ENCODE measurements around the gene TMEM86A.

Gene TMEM86A

GRCh38 chr11:18727479-18728236, 29.1 kb downstream of the TMEM86A start:
- no peak for DNase-seq

DNA sequence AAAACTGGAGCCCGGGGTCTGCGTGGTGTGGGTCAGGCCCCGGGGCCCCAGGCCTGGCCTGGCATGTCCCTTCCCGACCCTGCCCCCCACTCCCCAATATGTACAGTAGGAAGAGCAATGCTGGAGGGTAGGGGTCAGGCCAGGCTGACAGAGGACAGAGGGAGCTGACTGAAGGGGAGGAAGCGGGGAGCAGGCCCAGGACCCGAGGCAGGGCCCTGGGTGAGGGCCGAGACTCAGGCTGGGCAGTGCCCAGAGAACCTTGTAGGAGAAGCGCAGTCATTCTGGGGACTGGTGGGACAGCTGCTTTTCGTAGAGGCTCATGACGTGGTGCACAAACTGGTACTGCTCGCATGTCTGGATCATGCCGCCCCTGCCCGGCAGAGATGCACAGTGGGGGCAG, 30.1 kb downstream of the TMEM86A start:
- no peak for DNase-seq

- no peak for DNase-seq
Measured at GRCh38 chr11:18729426-18729825, 30.8 kb downstream of the TMEM86A start.

DNA sequence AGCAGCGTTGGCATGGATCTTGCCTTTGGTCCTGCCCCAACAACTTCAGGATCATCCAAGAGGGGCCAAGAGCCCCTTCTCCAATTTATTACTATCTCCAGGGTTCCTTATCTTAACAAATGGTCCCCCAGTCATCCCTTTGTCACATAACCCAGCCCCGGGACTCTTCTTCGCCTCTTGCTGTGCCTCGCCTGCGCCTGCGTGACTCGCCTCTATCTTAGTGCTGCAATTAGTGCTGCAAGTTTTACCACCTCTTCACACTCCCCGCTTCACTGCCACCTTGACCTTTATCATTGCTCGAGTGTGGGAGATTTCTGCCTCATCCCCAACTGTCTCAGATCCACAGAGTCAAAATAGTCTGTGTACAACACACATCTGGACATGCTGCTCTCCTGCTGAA, 31.4 kb downstream of the TMEM86A start:
- no peak for DNase-seq

DNA sequence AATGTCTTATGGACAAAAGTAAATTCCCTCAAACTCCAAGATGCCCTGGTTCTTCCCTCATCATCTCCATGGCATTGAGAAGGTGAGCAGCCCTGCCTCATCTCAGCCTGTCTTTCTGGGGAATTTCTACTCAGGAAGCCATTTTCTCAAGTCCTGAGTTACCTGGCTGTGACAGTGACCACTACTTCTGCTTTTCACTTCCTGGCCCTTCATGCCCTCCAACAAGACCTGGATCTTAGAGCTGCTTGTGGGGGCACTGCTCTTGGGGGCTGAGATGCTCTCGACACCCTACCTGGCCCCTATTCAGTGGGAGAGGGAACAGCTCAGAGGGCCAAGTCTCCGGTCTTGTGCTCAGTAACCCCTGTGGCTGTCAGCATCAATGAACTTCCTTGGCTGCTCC, 32.9 kb downstream of the TMEM86A start:
- DNase-seq, result no peak

- no peak for DNase-seq
Measured at GRCh38 chr11:18731949-18732821, 33.6 kb downstream of the TMEM86A start.

GRCh38 chr11:18733202-18733601, 34.6 kb downstream of the TMEM86A start:
- no peak for DNase-seq

- DNase-seq, result no peak
Measured at GRCh38 chr11:18736590-18737148, 38.1 kb downstream of the TMEM86A start.

DNA sequence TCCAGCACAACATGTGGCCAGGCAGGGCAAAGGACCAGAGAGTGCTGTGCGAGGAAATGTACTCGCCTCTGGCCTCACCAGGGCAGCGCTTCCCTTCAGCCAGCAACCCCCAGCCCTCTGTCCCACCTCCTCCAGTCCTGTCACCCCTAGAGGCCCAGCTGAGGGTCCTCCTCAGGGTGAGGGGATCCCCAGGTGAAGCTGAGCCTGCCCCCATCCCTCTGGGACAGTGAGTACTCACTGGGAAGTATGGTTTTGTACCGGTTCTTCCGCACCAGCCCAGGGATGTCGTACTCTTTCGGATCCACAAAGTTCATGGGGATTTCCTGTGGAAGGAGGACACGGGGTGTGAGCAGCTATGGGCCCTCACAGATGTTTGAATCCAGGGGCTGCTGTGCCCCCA, 39.1 kb downstream of the TMEM86A start:
- DNase-seq, result no peak

- DNase-seq, result no peak
Measured at GRCh38 chr11:18739685-18740084, 41.1 kb downstream of the TMEM86A start.

- DNase-seq, result no peak
Measured at GRCh38 chr11:18741783-18742182, 43.2 kb downstream of the TMEM86A start.

- DNase-seq, result no peak
Measured at GRCh38 chr11:18743365-18743764, 44.8 kb downstream of the TMEM86A start.

DNA sequence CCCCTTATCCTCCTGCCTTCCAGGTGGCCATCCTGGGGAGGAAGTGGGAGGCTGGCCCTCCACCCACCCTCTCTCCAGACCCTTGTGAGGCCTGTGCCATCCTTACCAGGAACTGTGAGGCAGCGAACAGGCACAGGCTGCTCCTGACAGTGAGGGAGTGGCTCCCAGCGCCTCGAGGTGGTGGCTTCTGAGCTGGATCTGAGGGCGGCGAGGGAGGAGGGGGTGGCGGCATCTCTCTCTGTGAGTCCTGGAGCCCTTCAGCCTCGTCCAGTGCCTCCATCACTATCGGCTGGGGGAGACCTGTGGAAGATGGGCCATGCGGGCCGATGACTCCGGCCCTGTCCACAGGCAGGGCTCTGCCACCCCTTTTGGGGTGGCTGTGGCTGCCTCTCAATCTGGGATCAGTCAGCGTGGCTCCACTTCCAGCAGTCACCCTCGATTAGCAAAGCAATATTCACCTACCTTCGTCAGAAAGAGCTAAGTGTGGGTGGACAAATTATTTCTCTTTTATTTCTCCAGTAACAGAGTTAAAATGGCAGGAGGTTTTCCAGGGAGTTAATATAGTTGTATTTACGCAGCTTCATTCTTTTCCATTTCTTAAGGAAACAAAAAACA, 45.4 kb downstream of the TMEM86A start:
- no peak for DNase-seq

DNA sequence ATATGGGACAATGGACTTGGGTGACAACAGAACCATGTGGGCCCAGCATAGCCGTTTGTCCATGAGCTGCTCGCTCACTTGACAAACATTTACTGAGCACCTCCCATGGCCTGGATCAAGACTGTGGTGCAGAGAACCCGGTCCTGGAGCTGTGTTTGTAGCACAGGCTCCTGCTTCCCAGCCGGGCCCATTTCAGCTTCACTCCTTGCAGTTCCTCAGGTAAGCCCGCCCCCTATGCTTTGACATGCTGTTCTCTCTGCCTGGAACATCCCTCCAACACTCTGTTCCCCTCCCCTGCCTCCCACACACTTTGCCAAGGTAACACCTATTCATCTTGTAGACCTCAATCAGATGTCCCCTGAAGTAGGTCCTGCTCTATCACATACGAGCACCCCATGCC, 46.7 kb downstream of the TMEM86A start:
- no peak for DNase-seq

DNA sequence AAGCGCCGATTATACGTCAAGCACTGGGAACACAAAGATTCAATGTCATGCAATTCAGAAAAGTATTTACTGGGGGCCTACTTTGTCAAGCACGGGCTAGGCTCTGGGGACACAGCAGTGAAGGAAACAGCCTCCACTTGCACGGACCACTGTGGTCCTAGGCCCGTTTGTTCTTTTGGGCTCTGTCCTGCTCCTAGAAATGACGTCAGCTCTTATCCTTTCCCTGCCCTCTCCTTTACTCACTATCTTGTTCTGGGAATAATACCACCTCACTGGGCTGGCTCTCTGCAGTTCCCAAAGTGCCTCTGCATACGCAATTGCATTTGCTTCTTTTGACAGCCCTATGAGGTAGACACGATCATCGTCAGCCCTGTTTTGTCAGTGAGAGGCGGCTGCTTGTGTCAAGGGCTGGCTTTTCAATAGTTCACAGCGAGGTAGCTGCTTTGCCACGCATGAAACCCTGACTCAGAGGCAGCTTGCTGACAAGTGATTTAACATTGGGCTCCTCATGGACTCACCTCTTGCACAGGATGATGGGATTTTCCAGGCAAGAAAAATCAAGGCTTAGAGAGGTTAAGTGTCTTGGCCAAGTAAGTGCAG, 50.3 kb downstream of the TMEM86A start:
- DNase-seq, result no peak

DNA sequence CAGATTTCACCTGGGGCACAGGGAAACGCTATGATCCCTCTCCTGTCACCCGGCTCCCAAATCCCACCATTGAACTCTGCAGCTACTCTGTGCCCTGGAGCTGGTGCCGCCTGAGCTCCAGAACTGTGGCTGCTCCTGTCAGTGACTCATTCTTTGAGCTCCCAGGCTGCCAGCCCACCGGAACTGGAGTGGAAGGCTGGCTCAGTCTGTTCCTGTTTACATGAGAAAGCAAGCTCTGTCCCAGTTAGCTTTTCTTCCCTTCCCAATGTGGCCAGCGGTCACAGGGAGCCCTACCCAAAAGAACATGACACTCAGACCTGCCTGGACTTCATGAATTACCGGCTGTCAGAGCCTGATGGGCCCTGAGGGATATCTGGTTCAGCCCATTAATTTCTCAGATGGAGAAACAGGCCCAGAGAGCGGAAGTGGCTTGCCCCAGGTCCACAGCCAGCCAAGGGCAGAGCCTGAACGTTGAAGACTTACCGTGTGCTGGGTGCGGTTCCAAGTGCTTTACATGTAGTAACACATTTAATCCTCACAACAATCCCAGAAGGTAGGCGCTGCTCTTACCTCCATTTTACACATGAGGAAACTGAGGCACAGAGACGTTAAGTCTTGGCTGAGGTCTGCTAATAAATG, 51.2 kb downstream of the TMEM86A start:
- no peak for DNase-seq

DNA sequence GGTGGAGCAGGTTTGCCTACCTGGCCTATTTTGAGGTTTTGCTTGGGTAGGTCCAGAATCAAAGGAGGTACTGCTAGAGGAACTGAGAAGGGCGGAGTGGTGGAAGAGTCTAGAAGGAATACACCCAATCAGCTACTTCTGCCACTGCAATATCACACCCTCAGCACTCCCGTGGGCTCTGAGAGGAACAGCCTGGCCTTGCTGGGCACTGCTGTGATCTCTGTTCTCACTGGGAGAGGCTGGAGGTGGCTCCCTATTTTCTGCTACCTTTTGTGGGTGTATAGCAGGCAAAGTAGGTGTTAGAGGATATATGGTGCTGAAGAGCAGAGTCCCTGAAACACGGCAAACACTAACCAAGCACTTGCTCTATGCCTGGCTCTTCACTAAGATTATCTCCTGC, 52.4 kb downstream of the TMEM86A start:
- no peak for DNase-seq

DNA sequence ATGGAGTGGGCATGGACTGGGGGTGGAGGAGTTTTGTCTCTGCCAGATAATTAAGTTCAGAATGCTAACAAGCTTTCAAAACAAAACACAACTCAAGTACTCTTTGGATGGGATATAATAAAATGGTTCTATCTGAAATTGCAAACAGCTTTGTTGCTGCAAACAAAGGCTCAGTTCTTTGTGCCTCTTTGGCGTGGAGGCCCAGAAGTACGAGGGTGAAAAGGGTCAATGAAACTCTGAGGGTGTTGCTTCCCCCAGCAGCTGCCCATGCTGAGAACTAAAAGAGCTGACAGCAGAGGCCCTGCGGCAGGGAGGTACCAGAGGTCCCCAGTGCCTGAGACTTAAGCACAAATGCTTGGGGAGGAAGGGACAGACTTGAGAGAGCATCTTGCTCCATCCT, 53.9 kb downstream of the TMEM86A start:
- DNase-seq, result no peak

- DNase-seq, result no peak
Measured at GRCh38 chr11:18754308-18754707, 55.7 kb downstream of the TMEM86A start.

Data from NCI-H1417 treated with DMSO at 0.1 percent for 48 hours (cell line).